Stimulated activated CD4-positive, alpha-beta T cell treated with anti-CD3 and anti-CD28 coated beads, Interleukin-2, amount 100 ng/mL, for 4 hours (primary cell): ENCODE data around the gene COPS3.

Experiments used
- DNase-seq: peaks from one replicate; pipeline ENCODE4 v3.0.0-alpha.2; 2020; ENCODE audit warnings: low read depth

COPS3 gene

GRCh38 chr17:17280613-17281549 lies at the start of gene COPS3:
Gene COPS3 (minus strand): TSS chr17:17281246. CDS start chr17:17281186, 60 bp downstream.
- DNase-seq = peak; percentile 96

GRCh38 chr17:17328251-17328650 lies 47.2 kb upstream of the COPS3 start:
- no peak for DNase-seq

- no peak for DNase-seq
These were observed 45.3 kb upstream of the COPS3 start for GRCh38 chr17:17326275-17326875.

GRCh38 chr17:17325816-17326215 lies 44.8 kb upstream of the COPS3 start:
- DNase-seq = no peak

- no peak for DNase-seq
These were observed 44.2 kb upstream of the COPS3 start for GRCh38 chr17:17325228-17325627.

- no peak for DNase-seq
These were observed 43.6 kb upstream of the COPS3 start for GRCh38 chr17:17324616-17325015.

GRCh38 chr17:17322516-17323510 lies 41.8 kb upstream of the COPS3 start:
- DNase-seq = no peak

- no peak for DNase-seq
These were observed 40.4 kb upstream of the COPS3 start for GRCh38 chr17:17321356-17322025.

- DNase-seq = no peak
These were observed 39.8 kb upstream of the COPS3 start for GRCh38 chr17:17320911-17321220.

GRCh38 chr17:17320188-17320910 lies 39.3 kb upstream of the COPS3 start:
- DNase-seq = no peak

- DNase-seq = no peak
These were observed 34.2 kb upstream of the COPS3 start for GRCh38 chr17:17315142-17315821.

GRCh38 chr17:17314501-17315071 lies 33.5 kb upstream of the COPS3 start:
- DNase-seq = no peak

GRCh38 chr17:17313350-17313991 lies 32.4 kb upstream of the COPS3 start:
- DNase-seq = peak; percentile 69

- no peak for DNase-seq
These were observed 28.3 kb upstream of the COPS3 start for GRCh38 chr17:17309356-17309755.

GRCh38 chr17:17305281-17305801 lies 24.3 kb upstream of the COPS3 start:
- DNase-seq = peak; percentile 28

- DNase-seq = no peak
These were observed 23.5 kb upstream of the COPS3 start for GRCh38 chr17:17304521-17304985.

- DNase-seq = no peak
These were observed 22.9 kb upstream of the COPS3 start for GRCh38 chr17:17303847-17304490.

- peak; percentile 59 for DNase-seq
These were observed 22.2 kb upstream of the COPS3 start, which contains the start of gene NT5M for GRCh38 chr17:17303010-17303846. Gene NT5M (plus strand): TSS chr17:17303373. CDS start chr17:17303551, 178 bp downstream.
